Activated CD8-positive, alpha-beta memory T cell treated with anti-CD3 and anti-CD28 coated beads, Interleukin-2, amount 50 U/mL, for 1 hour (primary cell): ENCODE measurements around the gene PIM2.

Experiments used
- DNase-seq: peaks from one replicate; pipeline ENCODE4 v3.0.0-alpha.2; 2020; ENCODE audit errors: extremely low read depth

PIM2 gene

DNA sequence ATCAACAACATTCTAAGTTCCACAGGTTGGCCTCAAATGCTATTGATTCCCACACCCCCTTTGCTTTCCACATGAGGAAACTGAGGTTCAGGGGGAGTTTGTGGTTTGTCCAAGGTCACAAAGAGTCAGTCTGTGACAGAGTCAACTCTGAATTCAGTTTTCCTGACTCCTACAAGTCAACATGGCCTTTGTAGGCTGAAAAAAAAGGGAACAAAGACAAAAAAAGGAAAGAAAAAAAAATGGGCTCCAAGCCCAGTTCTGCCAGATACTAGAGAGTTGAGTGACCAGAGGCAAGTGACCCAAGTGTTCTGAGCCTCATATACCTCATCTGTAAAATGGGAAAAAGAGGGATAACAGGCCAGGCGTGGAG lies 16.5 kb upstream of the PIM2 start:
- DNase-seq = no peak

DNA sequence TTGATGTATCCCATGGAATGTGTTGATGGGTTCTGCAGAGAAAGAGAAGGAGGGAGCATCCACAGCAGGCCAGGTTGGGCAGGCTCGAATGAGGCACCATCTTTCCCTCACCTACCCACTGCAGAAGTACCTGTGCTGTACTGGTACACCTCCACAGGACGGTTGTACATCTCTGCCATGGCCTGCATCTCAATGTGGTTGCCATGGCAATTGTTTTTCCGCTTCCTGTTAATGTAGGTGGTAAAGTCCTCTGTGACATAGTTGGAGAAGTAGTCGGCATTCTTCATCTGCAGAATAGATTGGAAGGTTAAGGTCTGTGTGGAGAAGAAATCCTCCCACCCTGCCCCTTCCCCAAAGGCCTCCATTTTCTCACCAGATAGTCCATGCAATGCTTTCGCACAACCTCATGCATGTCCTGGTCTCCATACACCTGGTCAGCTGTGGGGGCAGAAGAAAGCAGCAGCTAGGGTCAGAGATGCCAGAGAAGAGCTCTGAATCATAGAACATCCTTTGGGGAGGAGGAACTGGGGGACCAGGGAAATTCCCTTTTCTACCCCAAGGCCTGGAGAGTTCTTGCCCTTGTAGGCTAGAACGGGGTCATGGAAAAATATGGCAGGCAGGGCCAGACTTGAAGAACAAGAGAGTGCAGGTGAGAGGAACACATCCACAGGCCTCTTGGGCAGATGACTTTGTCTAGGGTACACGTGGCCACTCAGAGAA lies 15.9 kb upstream of the PIM2 start:
- DNase-seq = no peak

DNA sequence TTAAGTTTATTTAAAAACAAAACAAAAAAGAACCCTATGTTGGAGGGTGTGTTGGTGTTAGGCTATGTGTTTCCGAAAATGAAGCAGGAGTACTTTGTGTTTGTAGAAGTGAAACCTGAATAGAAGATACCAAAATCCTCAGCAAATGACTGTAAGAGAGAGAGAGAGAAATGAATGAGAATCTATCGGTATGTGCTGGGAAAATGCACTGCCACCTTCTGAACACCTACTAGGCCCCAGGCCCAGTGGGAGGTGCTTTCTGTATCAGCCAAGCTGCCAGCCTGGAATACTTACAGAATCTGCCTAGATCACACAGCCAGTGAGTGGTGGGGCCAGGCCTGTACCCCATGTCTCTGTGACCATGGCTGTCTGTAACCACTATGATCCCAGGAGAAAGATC lies 14.9 kb upstream of the PIM2 start:
- DNase-seq = no peak

DNA sequence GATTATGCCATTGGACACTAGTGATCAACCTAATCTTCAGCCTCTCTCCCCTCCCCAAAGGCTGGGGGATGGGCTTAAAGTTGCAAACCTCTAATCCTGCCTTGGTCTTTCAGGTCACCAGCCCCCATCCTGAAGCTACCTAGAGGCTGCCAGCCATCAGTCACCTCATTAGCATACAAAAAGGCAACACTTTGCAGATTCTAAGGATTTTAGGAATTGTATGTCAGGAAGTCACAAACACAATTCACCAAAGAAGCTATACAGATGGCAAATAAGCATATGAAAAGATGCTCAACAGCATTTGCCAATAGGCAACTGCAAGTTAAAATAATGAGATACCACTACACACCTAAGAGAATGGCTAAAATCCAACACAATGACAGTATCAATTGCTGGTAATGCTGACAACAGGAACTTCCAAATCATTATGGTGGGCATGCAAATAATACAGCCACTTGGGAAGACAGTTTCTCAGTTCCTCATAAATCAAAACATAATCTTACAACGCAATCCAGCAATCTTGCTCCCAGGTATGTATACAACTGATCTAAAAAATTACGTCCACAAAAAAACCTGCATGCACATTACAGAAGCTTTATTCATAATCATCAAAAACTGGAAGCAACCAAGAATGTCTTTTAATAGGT lies 9.0 kb upstream of the PIM2 start:
- DNase-seq = no peak

DNA sequence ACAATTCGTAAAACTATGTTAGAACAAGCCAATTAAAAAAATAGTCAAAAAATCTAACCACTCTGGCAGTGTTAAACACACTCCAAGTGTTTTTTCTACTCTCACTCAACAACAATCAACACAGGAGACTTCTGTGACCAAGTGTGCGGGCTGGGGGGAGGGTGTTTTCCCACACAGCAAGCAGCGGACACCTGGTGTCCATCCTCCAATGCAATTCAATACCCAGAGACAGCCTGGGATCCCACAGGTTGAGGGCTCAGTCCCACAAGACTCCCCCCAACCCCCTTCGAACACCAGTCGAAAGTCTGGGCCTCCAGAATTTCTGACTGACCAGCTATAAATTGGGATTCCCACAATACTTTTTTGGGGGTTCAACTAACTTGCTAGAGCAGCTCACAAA lies 8.3 kb upstream of the PIM2 start:
- DNase-seq = no peak

DNA sequence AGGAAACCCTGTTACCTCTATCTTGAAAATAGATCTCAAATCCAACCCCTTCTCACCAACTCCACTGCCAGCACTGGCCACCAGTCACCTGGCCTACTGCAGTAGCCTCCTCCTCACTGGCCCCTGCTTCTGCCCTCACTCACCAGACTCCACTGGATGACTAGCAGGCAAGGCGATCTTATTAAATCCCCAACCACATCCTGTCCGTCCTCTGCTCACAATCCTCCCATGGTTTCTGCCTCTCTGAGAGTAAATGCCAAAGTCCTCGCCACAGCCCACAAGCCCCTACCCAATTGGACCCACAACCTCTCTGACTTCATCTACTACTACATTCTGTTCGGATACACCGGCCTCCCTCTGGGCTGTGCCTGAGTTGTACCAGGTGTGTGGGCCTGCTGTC lies 5.4 kb upstream of the PIM2 start:
- DNase-seq = no peak

DNA sequence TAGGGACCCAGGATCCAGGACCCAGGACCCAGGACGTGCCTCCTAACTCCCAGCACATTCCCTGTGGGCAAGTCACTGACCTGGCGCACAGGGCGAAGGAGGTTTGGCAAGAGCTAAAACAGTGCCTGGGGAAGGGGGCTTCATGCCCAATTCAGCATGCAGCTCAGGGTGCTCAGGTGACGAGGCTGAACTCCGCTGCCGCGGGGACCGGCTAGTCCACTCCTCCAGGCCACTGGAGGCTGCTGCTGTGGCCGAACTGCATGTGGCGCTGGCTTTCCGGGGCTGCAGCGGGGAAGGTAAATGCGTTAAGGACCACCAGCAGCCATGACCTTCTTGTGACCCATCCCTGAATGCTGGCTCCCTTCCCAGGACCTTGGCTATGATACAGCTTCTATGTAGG lies 4.9 kb upstream of the PIM2 start:
- no peak for DNase-seq

DNA sequence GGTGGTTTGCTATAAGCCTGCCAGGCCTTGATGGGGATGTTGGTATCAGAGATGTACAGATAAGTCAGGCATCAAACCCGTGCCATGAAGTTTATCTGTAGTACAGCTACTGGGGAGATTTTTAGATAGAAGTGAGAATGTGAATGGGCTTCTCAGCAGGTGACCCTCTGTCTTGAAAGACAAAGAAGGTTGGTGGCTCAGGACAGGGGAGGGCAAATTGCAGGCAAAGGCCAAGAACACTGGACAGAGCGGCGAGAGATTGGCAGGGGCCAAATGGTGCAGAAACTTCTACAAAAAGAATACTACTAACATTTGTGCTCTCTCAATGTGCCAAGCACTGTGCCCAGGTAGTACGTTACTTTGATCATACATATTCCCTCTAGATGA lies 1.9 kb upstream of the PIM2 start:
- no peak for DNase-seq

DNA sequence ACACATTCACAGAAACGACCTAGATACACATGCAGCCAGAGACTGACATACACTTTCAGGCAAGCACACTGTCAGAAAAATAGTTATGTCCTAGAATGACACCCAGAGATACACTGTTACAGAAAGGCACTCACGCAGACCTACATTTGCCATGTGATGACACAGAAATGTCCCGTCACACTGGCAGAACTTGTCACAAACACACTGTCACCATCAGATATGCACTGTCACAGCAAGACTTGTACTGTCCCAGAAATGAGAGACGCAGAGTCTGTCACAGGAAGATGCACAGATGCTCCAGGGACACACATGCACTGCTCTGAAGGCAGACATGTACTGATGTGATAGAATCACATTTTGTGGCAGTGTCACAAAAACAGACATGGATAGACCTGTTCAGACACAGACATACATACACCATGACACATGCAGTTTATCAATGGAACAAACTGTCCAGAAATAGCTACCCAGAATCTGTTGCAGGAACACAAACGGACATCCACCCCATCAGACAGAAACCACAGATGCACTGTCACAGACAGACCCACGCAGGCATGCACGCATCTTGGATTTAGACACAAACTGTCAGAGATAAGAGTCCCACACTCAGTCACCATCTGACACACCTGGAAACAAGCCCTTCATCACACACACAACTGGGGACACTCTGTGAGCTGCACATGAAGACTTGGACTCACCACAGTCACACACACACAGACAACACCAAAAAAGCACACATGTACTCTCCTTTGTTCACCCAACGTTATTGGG lies 1.3 kb upstream of the PIM2 start:
- DNase-seq = no peak

DNA sequence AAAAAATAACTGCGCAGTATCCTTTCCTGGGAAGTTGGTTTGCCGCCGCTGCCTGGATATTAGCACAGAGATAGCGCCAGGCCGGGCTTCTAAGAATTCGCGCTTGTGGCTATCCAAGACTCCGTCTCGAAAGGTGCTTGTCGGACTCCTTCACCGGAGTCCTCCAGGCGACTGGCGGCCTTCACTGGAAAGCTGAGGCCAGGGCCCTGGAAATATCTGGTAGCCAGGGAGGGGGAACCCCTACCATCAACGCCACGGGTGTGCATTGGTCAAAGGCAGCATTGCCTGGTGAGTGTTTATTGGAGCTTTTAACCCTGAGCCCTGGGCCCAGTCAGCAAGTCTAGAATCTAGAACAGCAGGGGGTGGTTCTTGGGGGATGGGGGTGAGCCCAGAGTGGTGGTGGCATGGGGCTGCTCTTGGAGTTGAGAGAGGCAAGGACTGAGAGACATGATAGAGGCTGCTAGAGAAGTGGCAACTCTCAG lies 577 bp upstream of the PIM2 start:
- no peak for DNase-seq

DNA sequence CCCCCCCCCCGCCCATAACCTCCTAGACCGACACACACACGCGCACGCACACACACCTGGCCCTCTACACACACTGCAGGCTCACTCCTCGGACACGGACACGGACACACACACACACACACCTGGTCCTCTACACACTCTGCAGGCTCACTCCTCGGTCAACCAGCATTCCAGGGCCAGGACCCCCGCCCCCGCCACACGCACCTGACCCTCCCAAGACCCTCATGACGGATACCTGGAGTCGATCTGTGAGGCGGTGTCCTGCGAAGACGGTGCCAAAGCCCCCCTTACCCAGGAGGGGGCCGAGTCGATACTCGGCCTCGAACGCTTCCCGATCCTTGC lies 552 bp downstream of the PIM2 start:
- no peak for DNase-seq

DNA sequence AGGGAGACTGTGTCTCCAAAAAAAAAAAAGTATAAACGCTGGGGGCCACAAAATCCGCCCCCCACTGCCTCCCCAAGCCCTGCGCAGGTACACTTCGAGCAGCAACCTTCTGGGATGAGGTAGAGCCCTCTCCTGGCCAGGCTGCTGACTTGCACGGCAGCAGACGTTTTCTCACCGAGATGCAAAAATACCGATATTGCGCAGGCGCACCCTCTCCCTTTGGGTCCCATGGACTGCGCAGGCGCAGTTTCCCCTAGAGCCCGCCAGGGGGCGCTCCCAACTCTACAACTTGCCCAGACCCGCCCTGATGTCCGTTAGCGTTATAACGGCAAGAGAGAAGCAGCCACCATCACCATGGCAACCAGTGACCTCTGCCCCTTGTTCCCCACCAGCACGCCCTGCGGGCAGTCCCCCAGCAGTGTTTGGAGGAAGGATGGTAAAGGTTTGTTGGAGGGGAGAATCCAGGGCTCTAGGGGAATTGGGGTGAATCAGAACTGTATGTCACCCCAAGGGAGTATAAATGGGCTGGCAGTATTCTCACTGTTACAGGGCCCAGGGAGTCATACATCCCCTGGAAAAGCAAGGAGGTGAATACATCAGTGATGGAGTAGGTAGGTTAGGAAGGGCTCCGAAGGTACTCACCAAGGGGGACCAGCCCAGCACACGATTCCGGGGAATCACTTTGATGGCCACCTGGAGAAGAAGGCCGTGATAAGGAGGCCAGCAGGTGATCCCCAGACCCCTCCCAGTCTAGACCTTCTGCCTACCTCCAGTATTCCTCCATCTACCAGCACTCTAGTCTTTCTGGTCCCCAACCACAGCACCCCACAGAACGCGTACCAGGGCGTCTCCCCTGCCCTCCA lies 1.5 kb downstream of the PIM2 start:
- peak; percentile 73 for DNase-seq

DNA sequence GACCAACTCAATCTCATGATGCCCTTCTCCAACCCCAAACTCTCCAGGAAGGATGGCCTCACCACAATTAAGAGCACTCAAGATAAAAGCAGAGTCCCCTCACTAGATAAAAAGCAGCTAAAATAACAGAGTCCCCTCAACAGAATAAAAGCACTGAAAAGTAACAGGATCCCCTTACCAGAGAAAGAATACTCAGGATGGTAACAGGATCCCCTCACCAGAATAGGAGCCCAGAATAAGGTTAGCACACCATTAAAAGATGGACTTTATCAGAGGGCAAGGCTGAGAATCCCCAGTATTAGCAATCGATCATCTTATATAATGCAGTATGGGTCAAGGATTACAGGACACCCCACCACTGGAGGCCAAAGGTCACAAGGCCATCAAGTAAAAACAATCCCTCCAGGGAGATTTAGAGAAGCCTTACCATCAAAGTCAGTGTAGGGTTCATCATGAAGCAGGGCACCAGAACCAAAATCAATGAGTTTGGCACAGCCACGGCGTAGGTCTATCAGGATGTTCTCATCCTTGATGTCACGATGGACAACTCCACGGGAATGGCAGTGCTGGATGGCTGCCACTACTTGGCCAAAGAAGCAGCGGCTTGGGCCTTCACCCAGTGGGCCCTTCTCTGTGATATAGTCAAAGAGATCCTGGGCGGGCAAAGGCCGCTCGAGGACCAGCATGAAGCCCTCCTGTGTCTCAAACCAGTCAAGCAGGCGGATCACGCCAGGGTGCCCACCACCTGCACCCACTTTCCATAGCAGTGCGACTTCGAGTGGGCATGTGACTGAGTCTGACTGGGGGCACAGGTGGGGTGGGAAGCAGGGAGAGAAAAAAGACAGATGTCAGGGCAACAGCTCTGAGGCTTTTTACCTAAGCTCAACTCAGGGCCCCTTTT lies 4.0 kb downstream of the PIM2 start:
- no peak for DNase-seq

DNA sequence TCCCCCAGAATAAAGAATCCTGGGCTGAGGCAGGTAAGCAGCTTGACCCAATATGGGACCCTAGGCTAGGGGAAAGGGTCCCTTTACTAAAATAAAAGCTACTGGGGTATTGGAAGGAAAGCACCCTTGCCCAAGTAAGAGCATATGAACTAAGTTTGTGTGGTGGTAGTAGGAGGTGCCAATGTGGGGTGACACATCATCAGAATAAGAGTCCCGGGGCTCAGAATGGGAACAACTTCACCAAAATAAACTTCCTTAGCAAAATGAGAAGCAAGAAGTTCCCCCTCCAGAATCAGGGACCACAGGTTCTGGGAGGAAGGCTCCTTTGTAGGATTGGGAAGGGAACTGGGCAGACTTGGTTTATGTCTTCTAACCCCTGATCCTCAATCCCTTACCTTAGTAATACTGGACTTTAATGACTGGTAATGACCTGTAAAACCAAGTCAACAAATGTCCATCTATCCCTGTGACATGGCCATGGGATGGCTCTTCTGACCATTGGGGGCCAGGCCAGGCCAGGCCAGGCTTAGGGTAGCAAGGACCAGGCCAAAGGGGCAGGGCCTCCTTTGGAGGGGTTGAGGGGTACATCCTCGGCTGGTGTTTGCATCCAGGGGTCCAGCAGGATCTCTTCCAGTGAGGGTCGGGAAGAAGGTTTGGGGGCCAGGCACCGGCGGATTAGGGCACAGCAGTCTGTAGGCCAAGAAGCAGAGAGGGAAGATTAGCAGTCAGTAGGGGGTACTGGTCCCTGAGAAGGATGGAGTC lies 5.0 kb downstream of the PIM2 start:
- DNase-seq = no peak

DNA sequence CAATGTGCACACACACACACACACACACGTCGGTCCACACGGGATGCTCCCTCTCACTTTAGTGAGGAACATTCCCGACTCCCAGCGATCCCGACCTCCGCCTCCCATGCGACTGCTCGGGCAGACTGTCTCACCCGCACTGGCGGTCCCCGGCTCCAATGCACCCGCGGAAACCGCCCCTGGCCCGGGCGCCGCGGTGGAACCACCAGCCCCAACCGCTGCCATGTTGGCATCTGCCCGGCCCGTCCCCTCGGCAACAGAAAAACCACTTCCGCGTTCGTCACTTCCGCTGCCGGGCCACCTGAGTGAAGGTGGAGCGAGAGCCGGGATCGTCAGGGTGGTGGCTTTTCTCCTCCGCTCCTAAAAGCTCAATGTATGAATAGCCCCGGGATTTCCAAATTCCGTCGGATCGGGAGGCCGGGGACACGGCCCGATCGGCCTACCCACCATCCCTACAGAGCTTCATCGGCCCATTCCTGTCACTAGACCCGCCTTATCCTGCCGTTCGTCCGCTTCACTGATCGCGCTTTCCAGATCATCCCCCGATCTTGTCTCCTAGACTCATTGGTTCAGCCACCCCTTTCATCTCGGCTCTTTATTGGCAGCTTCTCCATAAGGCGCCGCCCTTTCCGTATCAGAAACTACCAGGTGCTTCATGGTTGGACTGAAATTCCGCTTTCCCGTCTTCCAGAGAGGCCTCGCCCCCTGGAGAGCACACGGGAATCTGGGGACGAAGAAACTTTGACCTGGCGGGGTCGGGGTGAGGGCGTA lies 7.2 kb downstream of the PIM2 start, which contains the start of gene SLC35A2:
TSS of gene SLC35A2 (minus strand) at position 235 of the 771 bp plus-strand sequence. CDS start at position 225, 10 bp downstream.
- DNase-seq = peak; percentile 69

DNA sequence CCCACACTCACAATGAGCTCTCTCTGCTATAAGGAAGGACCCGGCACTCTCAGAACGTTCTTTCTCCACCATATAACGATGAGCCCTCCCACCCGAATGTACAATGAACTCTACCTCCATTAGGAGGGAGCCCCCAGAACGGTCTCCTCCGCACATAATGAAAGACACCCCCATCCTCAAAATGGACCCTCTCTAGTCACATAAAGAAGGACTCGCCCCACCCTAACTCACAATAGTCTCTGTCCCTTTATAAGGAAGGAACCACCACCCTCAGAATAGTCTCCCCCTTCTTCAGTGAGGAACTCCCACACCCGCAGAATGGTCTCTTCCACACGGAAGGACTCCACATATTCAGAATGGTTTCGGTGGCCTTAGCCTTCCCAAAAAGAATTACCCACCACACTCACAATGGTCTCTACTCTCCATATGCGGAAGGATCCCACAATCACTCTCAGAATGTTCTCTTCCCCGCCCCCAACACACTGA lies 7.9 kb downstream of the PIM2 start:
- no peak for DNase-seq

DNA sequence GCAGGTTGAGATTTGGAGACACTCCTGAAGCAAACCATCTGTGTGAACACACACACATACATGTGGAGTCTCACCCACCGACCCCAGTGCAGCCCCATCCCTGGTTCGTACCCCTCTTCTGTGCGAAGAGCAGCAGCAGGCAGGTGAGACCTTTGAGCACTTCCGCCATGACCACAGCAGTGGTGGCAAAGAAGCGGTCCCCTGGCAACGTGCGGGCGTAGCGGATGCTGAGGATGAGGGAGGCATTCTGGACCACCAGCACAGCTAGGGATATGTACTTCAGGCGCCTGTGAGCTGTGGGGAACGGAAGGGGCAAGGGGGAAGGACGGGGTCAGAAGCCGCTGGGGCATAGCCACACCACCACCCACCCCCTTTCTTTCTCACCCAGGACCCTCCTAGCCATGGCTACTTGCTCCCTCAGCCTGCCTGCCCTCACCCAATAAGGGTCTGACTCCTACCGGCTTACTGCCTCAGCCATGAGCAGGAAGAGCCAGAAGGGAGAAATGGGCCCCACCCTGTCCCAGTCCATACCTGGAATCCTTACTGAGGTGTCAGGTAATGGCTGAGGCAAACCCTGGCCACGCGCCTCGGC lies 9.0 kb downstream of the PIM2 start:
- no peak for DNase-seq

DNA sequence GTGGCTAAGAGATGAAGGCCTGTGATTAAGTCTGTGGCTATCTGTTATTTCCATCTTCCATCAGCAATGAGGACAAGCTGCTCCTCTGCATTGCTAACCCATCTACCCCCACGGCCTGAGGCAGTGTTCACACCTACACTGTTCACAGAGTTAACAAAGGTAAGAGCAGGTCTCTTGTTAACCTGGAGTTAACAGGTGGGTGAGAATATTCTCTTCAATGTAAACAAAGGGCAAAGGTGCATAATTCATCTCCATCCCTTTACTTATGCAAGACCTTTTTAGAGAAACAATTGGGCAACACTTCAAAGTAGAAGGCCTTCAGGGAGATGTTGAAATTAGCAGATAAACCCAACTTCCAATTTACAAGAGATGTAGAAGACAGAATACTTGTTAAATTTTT lies 10.2 kb downstream of the PIM2 start:
- no peak for DNase-seq
